Stomach (tissue), 9 donors: ENCODE results near the gene ITGB7. TPM values are rescaled to one million over a fixed set of nuclear protein-coding genes. Genes with fewer than 3 reads are reported as not detected.

ENCODE experiments used
- DNase-seq, 2 donors: peaks; one replicate each; pipeline versions ENCODE4 v3.0.0 to v3.0.0-alpha.2; 2013 to 2019
- H3K27ac ChIP-seq, 5 donors: fragments of 200-600 bp in 4 of 5; sonication (generic) in 4 of 5; one replicate each; pipeline ENCODE4 v1.5.1; 2013 to 2019; ENCODE audit warnings: mild to moderate bottlenecking in 1 of 5, moderate library complexity in 1 of 5
- H3K27me3 ChIP-seq, 3 donors: fragments of 200-600 bp; sonication (generic); one replicate each; pipeline ENCODE4 v1.5.1; 2017 to 2019; ENCODE audit warnings: mixed run types in 1 of 3
- H3K36me3 ChIP-seq, 4 donors: fragments of 200-600 bp; sonication (generic); 1 replicate in 3 of 4; 2 replicates in 1 of 4; pipeline ENCODE4 v1.5.1; 2016 to 2019
- H3K4me1 ChIP-seq, 4 donors: fragments of 200-600 bp; sonication (generic); one replicate each; pipeline ENCODE4 v1.5.1; 2016 to 2019
- H3K4me3 ChIP-seq, 4 donors: fragments of 200-600 bp; sonication (generic) in 3 of 4; one replicate each; pipeline ENCODE4 v1.5.1; 2016 to 2019; ENCODE audit warnings: mild to moderate bottlenecking in 1 of 4
- H3K9me3 ChIP-seq, 4 donors: fragments of 200-600 bp; sonication (generic); one replicate each; pipeline ENCODE4 v1.5.1; 2016 to 2019
- CTCF ChIP-seq, 7 experiments: fragments of 450-650 bp in 4 of 7; fragments of 200-600 bp in 3 of 7; sonication (generic) in 3 of 7; IDR thresholded peaks; one replicate each; pipeline ENCODE4 v1.5.1; 2016 to 2019; ENCODE audit warnings: antibody characterized with exemption in 7 of 7, control low read depth in 2 of 7, mild to moderate bottlenecking in 1 of 7
- EP300 ChIP-seq: sonication (generic); formaldehyde crosslinking; IDR thresholded peaks from one replicate; pipeline ENCODE4 v1.6.1; 2017; ENCODE audit warnings: antibody characterized with exemption
- POLR2A ChIP-seq, 4 donors: fragments of 450-650 bp; IDR thresholded peaks; one replicate each; pipeline ENCODE4 v1.6.1; 2016; ENCODE audit warnings: antibody characterized with exemption in 4 of 4, control low read depth in 2 of 4, mild to moderate bottlenecking in 1 of 4, moderate library complexity in 1 of 4
- POLR2AphosphoS5 ChIP-seq, 3 donors: sonication (generic); formaldehyde crosslinking; IDR thresholded peaks; one replicate each; pipeline ENCODE4 v1.6.1; 2016; ENCODE audit warnings: antibody characterized with exemption in 3 of 3
- WGBS, 5 donors: extraction: QIAGEN DNeasy Blood & Tissue Kit in 3 of 5; methylation state at CpG; one replicate each; pipeline versions ENCODE4 v1.1.5 to v1.1.7; 2013 to 2018; 5-methylcytosine and 5-hydroxymethylcytosine counted together
- intact Hi-C: fragments of 100-400 bp; cut with DNase I; formaldehyde crosslinking; loops from one replicate; pipeline ENCODE4 v1.15.1; 2023; ENCODE audit warnings: low total_unique reads
- polyA plus RNA-seq, 3 donors: library from polyadenylated mRNA; stranded (reverse); fragments of 200-250 nt; gene quantifications; one replicate each; pipeline ENCODE4 v1.2.3, GENCODE V29; 2013
- total RNA-seq, 5 donors: library from RNA; depleted of rRNA; stranded (reverse); fragments of >200 nt; gene quantifications; one replicate each; pipeline versions ENCODE4 v1.1.0 to v1.2.3, GENCODE V29; 2014 to 2016
- donor health status: healthy with polysubstance abuse.
- donor health status: Bipolar disorder and iron deficiency.
- donor health status: healthy.

The ITGB7 gene
- total and polyA plus RNA-seq, 8 donors: 0.56 to 29.5 (median 4.2) TPM; not detected in 2

DNA sequence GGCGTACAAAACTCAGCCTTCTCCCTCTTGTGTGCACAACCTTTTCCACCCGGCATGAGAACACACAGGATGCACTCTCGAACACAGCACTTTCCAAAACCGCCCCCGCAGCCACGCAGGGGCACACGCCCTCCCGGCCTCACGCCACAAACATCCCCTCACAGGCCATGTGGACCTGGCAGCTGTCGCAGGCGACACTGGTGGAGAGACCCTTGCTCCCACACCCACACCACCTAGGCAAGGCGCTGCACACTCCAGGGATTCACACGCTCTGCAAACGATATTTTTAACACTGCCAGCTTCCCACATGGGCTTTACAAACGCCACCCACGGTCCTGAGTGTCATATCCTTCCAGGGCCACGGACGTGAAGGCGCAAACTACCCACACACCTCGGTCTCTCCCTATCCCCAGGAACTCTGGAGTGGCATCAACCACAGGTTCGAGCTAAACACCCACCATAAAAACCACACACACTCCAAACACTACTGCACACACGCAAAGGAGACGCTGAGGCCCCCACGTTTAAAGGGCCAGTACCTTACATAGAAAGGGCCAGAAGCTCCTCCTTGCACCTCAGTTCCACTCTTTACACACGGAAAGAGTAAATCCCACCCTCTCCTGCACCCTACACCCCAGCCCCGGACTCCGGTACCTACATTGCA lies 12.4 kb upstream of the ITGB7 start:
- peaks cover 66 to 90% (median 83%) of the 10 kb centered on the region in 4 donors for H3K4me1 ChIP-seq
- intact Hi-C loops: loop anchor here (10.0 kb wide), 1 partner anchor 65 kb away; no protein-coding TSS in a partner anchor
- peak in 1 of 2 donors; percentile 67 for DNase-seq
- H3K4me3 ChIP-seq: peak overlapping the region; percentile 63 to 88 (median 83)
- peaks cover 6 to 13% (median 10%) of the 10 kb centered on the region in 4 donors for H3K36me3 ChIP-seq
- TF ChIP-seq POLR2AphosphoS5 (IDR thresholded peaks at IDR 0.05) (no peak), POLR2A (IDR thresholded peaks at IDR 0.05) (no peak), CTCF (IDR thresholded peaks at IDR 0.05) (no peak), EP300 (no peak)
- no peaks in the 10 kb centered on the region for H3K9me3 ChIP-seq
- peak overlapping the region; percentile 96 to 99 (median 99) for H3K27ac ChIP-seq
- H3K27me3 ChIP-seq: no peaks in the 10 kb centered on the region
- WGBS, 5 donors: 2 to 5% (median 4%) methylated on average over 21 to 27 of the region's 27 CpGs

- Histone ChIP-seq H3K4me1 (peaks cover 59 to 90% (median 81%) of the 10 kb centered on the region in 4 donors), H3K27me3 (no peaks in the 10 kb centered on the region), H3K36me3 (peaks cover 10 to 20% (median 17%) of the 10 kb centered on the region in 4 donors), H3K4me3 (peak overlapping the region; percentile 63 to 88 (median 83)), H3K9me3 (no peaks in the 10 kb centered on the region), H3K27ac (peak overlapping the region; percentile 47 to 99 (median 98))
- peak in 1 of 2 donors; percentile 62 for DNase-seq
- intact Hi-C loops: loop anchor here (10.0 kb wide), 1 partner anchor 66 kb away; no protein-coding TSS in a partner anchor
- 12 to 26% (median 19%) methylated on average over 18 to 30 of the region's 30 CpGs for WGBS, 5 donors
- TF ChIP-seq POLR2AphosphoS5 (IDR thresholded peaks at IDR 0.05): no peak
- TF ChIP-seq EP300: no peak
- TF ChIP-seq CTCF (IDR thresholded peaks at IDR 0.05): no peak
- TF ChIP-seq POLR2A (IDR thresholded peaks at IDR 0.05): no peak
These were observed 11.7 kb upstream of the ITGB7 start for GRCh38 chr12:53218551-53219291.

DNA sequence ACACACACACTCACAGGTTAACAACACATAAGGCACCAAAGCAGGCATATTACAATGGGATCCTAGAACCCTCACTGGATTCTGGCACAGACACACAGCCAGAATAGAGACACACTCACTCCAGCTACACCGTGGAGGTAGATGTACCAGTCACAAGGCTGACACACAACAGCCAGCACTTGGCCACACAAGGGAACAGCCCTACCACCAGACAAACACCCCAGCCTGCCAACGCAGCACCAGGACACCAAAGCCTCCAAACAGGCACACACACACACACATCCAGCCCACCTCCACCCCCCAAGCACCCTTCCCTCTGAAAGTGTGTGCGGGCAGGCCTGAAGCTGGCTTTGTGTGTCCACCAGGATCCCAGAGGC lies 10.9 kb upstream of the ITGB7 start:
- Histone ChIP-seq H3K27me3 (no peaks in the 10 kb centered on the region), H3K27ac (peak overlapping the region; percentile 3 to 99 (median 98)), H3K4me1 (peaks cover 51 to 90% (median 81%) of the 10 kb centered on the region in 4 donors), H3K4me3 (peak overlapping the region; percentile 63 to 88 (median 83)), H3K36me3 (peaks cover 17 to 28% (median 25%) of the 10 kb centered on the region in 4 donors), H3K9me3 (no peaks in the 10 kb centered on the region)
- WGBS, 5 donors: 33 to 58% (median 37%) methylated on average over 2 to 3 of the region's 3 CpGs
- DNase-seq: no peak
- TF ChIP-seq POLR2A (IDR thresholded peaks at IDR 0.05) (no peak), EP300 (no peak), POLR2AphosphoS5 (IDR thresholded peaks at IDR 0.05) (no peak), CTCF (IDR thresholded peaks at IDR 0.05) (no peak)
- intact Hi-C loops: loop anchor here (10.0 kb wide), 1 partner anchor 67 kb away; no protein-coding TSS in a partner anchor
